Measurements from ENCODE around the gene MRPL36.

MRPL36 gene

DNA sequence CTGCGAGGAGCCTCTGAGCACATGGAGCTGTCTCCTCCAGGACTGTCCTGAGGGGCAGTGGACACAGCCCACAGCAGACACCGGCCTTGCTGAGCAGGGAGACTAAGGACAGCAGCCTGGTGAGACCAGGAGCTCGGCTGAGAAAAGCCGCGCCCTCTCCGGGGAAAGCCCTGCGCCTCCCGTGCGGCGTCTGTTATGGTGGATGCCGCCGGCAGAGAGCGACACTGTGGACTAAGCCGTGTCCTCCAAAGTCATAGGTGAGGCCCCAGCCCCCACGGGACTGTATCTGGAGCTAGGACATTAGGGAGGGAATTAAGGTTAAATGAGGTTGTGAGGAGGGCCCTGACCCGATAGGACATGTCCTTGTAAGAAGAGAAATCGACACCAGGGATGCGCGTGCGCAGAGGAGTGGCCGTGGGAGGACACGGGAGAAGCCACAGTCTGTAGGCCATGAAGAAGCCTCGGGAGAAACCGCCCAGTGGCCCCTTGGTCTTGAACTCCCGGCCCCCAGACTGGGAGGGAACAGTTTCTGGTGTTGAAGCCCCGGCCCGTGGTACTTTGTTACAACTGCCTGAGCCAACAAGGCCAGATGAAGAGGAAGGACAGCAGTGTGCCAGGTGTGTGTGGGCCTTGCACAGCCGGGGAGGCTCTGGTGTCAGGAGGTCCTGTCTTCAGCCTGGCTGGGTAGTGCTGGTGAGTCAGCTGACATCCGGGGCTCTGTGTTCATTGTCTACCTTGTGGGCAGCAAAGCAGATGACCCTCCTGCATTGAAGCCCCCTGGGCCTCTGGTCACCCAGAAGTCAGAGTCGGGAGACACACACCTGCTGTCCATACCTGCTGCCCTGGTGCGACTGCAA, 22.1 kb downstream of the MRPL36 start:
- no peak overlapping the region for H3K4me3 ChIP-seq (ENCODE audit: low read depth, low read length)
- in situ Hi-C loops (cut with HindIII; ENCODE audit: low sequenced_read_pairs) = no loop called here
- TF ChIP-seq CTCF (IDR thresholded peaks at IDR 0.05; ENCODE audit: low read depth, low read length, missing control alignments) = no peak
- DNase-seq (ENCODE audit: low read depth) = no peak

- DNase-seq (ENCODE audit: low read depth) = no peak
- in situ Hi-C loops (cut with HindIII; ENCODE audit: low sequenced_read_pairs) = no loop called here
- no peak for TF ChIP-seq CTCF (IDR thresholded peaks at IDR 0.05; ENCODE audit: low read depth, low read length, missing control alignments)
- no peak overlapping the region for H3K4me3 ChIP-seq (ENCODE audit: low read depth, low read length)
Measured at GRCh38 chr5:1776831-1777230, 22.8 kb downstream of the MRPL36 start.

GRCh38 chr5:1772634-1773033, 27.0 kb downstream of the MRPL36 start:
- in situ Hi-C loops (cut with HindIII; ENCODE audit: low sequenced_read_pairs) = loop anchor here (5.0 kb wide), 1 partner anchor 975 kb away; no protein-coding TSS in a partner anchor
- peak; percentile 68 for TF ChIP-seq CTCF (IDR thresholded peaks at IDR 0.05; ENCODE audit: low read depth, low read length, missing control alignments)
- no peak overlapping the region for H3K4me3 ChIP-seq (ENCODE audit: low read depth, low read length)
- peak; percentile 26 for DNase-seq (ENCODE audit: low read depth)

DNA sequence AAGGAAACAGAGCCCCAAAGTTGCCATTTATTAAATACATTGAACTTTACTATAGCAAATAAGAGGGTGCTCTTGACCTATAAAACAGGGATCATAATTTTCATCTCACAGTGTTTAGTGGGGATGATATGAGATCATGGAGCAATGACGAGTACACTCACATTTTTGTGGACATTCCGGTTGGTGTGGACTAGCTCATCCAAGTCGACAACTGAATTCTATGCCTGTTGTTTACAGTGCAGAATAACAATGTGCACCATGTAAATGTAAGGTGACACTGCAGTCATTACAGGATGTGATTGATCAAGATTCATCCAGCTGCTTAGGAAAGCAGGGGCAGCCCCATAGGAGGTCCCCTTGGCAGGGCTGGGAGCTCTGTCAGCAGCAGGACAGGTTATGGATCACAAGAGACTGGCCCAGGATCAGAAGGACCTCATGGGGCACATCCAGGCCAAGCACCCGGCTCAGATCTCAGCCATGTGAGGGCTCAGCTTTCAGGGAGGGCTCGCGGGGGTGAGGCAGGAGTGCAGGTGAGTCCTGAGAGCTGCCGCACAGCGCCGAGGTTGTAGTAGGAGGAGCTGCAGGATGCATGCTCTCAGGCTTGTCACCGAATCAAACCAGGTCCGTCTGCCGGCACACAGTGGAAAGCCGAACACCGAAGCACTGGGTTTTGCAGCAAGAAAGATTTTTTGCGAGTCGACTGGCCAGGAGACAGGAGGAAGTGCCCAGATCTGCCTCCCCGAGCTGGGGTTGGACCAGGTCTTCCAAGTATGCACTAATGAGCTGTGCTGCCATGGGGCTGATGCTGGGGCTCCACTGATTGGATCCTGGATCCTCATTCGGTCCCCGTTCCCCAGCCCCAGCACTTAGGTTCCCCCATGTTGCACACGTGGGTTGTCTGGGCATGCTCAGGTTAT, 28.2 kb downstream of the MRPL36 start:
- H3K4me3 ChIP-seq (ENCODE audit: low read depth, low read length) = no peak overlapping the region
- no peak for TF ChIP-seq CTCF (IDR thresholded peaks at IDR 0.05; ENCODE audit: low read depth, low read length, missing control alignments)
- in situ Hi-C loops (cut with HindIII; ENCODE audit: low sequenced_read_pairs) = loop anchor here (5.0 kb wide), 1 partner anchor 976 kb away; no protein-coding TSS in a partner anchor
- no peak for DNase-seq (ENCODE audit: low read depth)

GRCh38 chr5:1770443-1770802, 29.2 kb downstream of the MRPL36 start:
- TF ChIP-seq CTCF (IDR thresholded peaks at IDR 0.05; ENCODE audit: low read depth, low read length, missing control alignments) = no peak
- no peak for DNase-seq (ENCODE audit: low read depth)
- in situ Hi-C loops (cut with HindIII; ENCODE audit: low sequenced_read_pairs) = loop anchor here (5.0 kb wide), 1 partner anchor 977 kb away; no protein-coding TSS in a partner anchor
- H3K4me3 ChIP-seq (ENCODE audit: low read depth, low read length) = no peak overlapping the region

DNA sequence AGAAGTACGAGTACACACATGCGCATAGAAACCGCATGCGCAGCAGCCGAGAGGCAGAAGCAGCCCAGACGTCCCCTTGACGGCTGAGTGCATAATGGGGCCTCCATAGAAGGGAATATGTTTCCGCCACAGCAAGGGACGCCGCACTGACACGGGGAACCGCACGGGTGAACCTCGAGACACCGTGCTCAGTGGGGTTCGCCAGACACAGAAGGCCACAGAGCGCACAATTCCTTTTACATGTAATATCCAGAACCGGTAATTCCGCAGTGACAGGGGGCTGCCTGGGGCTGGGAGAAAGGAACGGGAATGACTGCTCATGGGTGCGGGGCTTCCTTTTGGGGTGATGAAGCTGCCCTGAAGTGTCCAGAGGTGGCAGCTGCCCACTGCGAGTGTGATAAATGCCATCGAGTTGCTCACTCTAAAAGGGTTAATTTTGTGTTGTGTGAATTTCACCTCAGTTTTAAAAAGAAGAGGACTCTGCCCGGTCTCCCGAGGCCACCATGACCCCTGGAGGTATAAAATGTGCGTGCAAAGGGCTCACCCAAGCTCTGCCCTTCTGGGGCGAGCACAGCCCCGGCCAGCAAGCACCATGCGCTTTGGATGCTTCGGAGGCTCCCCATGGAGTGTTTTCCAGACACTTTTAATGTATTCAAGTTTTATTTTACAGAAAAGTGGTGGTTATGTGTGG, 29.7 kb downstream of the MRPL36 start:
- in situ Hi-C loops (cut with HindIII; ENCODE audit: low sequenced_read_pairs) = loop anchor here (5.0 kb wide), 1 partner anchor 977 kb away; no protein-coding TSS in a partner anchor
- H3K4me3 ChIP-seq (ENCODE audit: low read depth, low read length) = no peak overlapping the region
- TF ChIP-seq CTCF (IDR thresholded peaks at IDR 0.05; ENCODE audit: low read depth, low read length, missing control alignments) = no peak
- DNase-seq (ENCODE audit: low read depth) = no peak
